CD4-positive, alpha-beta T cell treated with Interferon gamma for 1 hour (primary cell): Measurements from ENCODE around the gene SET.
A peak's percentile ranks its signal among the peaks of the same experiment; 100 is the strongest.
"Not testable (repeated sequence)": the region's sequence is repeated elsewhere in the genome, so short reads cannot be mapped to it uniquely, and the experiment has no call there.

ENCODE experiments used
- DNase-seq: peaks from one replicate; pipeline ENCODE4 v3.0.0-alpha.2; 2020

The SET gene, protein sequence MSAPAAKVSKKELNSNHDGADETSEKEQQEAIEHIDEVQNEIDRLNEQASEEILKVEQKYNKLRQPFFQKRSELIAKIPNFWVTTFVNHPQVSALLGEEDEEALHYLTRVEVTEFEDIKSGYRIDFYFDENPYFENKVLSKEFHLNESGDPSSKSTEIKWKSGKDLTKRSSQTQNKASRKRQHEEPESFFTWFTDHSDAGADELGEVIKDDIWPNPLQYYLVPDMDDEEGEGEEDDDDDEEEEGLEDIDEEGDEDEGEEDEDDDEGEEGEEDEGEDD

DNA sequence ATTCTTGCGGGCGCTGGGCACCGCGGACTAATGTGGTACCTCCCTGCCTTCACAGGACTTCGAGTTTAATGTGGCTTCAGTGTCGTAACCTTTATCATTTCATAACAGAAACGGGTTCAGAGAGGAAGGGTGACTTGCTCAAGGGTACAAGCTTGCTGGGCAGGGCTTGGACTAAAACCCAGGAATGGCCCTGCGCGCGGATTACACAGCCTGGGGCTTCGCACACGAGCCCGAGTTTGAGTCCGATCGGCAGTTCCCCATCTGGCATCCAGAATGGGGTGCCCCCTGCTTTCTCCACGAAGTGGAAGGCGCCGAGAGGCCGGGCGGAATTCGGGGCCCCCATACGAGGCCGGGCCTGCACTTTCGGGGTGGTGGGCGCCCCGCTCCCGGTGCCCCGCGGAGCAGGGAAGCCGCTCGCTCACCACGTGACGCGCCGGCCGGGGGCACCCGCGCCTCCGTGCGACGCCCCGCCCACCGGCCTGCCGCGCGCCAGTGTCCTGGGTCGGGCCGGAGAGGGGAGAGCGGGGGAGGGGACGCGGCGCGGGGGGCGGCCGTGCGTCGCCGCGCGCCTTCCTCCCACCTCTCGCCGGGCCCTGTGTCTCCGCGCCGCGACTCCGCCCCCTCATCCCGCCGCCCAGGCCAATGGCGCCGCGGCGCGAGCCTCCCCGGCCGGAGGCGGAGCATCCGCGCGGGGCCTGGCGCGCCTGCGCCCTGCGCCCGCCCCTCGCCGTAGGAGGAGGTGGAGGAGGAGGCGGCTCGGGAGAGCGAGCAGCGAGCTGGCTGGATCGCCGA, at the start of gene SET:
Gene SET (plus strand): TSS at position 722 of the 792 bp plus-strand sequence. CDS start 361 bp downstream, outside the sequence.
- DNase-seq, result peak; percentile 94

DNA sequence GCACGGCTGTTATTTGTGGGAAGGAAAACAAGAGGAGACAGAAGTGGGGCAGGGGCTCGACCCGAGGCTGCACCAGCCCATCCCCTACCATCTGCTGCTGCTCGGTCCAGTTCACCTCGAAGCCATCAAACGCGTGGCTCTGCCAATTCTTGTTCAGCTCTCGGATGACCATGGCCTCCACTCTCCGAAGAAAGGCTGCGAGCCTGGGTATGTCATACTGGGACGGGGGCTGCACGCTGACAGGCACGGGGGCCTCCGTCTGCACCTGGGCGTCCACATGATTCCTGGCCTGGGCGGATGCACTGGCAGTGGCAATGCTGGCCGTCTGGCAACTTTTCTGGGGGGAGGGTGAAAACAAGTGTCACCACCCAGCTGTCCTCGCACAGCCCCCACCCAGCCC, 48.4 kb upstream of the SET start:
- DNase-seq, result no peak

DNA sequence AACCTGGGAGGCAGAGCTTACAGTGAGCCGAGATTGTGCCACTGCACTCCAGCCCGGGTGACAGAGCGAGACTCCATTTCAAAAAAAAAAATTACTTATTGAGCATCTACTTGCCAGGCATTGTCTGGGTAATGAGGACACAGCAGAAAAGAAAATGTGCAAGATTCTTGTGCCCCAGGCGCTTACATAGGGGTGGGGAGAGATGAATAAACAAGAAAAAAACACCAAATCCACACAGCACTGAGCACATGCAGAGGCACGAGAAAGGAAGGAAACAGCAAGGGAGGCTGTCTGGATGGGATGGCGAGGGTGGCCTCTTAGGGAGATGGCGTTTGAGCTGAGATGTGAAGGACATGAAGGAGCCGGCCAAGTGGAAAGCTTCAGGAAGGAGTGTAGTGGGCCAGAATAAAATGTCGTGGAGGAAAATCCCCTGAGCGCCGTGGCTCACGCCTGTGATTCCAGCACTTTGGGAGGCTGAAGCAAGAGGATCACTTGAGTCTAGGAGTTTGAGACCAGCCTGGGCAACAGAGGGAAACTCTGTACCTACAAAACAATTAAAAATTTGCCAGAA, 46.3 kb upstream of the SET start:
- DNase-seq, result no peak

DNA sequence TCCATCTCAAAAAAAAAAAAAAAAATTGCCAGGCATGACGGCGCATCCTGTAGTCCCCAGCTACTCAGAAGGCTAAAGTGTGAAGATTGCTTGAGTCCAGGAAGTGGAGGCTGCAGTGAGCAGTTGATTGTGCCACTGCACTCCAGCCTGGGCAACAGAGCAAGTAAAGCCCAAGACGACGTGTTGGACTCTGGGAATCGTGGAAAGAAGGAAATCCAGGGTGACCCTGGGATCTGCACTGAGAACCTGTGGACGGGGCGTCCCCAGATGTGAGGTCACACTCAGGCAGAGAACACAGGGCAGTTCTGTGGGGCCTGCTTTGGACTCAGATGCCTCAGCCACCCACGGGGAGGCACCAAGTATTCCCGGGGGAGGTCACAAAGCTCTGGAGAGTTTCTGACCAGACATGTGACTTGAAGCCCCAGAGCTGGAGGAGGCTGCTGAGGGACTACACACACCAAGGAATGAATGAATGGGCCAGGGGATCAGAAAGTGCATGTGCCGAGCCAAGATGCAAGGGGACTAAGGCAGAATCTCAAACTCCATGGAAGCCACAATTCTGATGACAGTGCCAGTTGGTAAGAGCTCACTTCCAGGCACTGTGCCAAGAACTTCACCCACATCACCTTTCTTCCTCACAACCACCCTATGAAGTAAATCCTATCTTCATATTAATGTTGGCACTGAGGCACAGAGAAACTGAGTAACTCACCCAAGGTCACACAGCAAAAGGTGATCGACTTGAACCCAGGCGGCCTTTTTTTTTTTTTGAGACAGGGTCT, 45.3 kb upstream of the SET start:
- no peak for DNase-seq

DNA sequence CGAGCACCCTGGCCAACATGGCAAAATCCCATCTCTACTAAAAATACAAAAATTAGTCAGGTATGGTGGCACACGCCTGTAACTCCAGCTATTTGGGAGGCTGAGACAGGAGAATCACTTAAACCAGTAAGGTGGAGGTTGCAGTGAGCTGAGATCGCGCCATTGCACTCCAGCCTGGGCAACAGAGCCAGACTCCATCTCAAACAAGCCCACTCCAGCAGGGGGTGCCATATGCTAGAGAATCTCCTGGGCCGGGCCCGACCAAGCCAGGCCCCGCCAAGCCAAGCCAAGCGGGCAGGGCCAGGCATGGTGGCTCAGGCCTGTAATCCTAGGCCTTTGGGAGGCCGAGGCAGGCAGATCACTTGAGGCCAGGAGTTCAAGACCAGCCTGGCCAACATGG, 40.8 kb upstream of the SET start:
- peak; percentile 67 for DNase-seq

DNA sequence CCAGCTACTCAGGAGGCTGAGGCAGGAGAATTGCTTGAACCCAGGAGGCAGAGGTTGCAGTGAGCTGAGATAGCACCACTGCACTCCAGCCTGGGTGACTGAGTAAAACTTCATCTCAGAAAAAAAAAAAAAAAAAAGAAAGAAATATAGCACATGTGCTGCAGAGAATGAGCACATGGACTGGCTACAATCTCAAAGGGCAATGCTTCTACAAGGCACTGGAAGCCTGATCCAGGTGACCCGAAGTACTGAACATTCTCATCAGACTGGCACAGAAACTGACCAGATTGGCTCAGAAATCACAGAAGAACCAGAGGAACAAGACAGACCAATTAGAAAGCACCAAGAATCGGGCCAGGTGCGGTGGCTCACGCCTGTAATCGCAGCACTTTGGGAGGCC, 37.2 kb upstream of the SET start:
- no peak for DNase-seq

DNA sequence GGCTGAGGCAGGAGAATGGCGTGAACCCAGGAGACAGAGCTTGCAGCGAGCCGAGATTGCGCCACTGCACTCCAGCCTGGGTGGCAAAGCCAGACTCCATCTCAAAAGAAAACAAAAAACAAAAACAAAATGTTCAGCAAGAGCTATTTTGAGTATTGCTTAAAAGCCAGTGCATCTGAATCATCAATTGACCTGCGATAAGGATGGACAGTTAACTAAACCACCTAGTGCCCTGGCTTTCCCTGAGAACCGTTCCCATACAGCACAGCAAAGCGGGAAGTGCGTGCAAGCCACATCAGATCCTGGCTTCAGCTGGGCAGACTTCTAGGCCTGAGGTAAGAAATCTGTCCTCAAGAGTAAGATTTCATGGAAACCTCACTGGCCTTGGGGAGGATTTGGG, 35.1 kb upstream of the SET start:
- no peak for DNase-seq

DNA sequence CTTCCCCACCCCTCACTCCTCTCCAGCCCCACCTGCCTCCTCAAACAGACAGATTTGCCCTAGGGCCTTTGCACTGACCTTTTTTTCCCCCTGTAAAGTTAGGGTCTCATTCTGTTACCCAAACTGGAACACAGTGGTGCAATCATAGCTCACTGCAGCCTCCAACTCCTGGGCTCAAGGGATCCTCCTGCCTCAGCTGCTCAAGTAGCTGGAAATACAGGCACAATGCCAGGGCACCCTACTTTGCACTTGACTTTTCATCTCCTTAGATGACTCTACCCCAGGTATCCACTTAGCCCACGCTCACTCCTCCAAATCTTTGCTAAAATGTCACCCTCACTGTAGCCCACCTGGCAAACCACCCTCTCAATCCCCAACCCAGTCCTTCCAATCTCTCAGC, 34.5 kb upstream of the SET start:
- DNase-seq, result no peak

DNA sequence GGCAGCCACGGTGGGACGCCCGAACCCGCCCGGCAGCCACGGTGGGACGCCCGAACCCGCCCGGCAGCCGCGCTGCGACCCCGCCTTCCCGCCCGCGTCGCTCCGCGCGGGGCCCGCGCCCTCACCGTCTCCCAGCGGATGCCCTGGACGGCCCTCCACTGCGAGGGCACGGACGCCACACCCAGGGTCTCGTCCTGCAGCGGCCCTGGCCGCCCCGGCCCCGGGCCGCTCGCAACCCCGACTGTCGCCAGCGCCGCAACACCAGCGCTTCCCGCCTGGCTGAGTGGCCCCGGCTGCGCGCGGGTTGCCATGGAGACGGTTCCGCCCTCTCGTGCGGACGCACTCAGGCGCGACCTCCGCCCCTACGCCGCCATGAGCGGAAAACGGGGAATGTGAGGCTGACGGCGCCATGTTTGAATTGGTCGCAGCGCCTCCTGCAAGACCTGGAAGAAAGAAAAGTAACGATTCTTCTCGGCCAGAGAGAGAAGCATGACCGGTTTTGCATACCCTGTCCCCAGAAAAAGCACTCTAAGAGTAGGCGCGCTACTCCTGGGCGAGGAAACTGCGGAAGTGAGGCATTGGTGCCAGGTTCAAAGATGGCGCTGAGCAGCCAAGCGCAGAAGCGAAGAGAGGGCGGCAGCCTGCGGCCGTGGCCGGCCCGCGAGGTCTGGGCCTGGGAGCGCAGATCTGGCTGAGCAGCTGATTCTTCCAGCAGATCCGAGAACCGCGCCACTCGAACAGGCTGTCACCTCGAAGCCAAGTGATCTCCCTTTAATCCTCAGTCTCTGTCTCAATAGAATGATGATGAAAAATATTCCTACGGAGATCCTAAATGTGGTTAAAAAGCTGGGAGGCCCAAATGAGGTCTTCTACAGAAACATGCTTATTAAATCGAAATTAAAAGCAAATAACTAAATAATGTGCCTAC, 32.3 kb upstream of the SET start, which contains the start of gene DYNC2I2:
Gene DYNC2I2 (minus strand): TSS at position 432 of the 928 bp plus-strand sequence. CDS start 121 bp downstream, at position 311.
- DNase-seq, result peak; percentile 93

DNA sequence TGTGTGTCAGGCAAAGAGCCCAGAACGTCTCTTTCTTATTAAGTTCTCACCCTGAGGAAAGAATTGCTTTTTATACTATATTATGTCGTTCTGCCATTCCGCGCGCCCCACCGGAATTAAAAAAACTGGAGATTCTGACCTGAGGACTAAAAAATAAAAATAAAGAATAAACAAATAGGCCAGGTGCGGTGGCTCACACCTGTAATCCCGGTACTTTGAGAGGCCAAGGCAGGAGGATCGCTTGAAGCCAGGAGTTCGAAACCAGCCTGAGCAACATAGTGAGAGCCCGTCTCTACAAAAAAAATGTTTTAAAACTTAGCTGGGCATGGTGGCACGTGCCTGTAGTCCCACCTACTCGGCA, 31.7 kb upstream of the SET start:
- no peak for DNase-seq

DNA sequence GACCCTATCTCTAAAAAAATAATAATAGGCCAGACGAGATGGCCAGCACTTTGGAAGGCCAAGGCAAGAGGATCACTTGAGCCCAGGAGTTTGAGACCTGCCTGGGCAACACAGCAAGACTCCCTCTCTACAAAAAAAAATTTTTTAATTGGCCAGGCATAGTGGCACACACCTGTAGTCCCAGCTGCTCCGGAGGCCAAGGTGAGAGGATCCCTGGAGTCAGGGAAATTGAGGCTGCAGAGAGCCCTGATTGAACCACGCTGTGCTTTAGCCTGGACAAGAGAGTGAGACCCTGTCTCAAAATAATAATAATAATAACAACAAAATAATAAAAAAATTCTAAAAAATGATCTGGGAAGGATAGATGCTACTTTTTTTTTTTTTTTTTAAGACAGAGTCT, 31.2 kb upstream of the SET start:
- no peak for DNase-seq

DNA sequence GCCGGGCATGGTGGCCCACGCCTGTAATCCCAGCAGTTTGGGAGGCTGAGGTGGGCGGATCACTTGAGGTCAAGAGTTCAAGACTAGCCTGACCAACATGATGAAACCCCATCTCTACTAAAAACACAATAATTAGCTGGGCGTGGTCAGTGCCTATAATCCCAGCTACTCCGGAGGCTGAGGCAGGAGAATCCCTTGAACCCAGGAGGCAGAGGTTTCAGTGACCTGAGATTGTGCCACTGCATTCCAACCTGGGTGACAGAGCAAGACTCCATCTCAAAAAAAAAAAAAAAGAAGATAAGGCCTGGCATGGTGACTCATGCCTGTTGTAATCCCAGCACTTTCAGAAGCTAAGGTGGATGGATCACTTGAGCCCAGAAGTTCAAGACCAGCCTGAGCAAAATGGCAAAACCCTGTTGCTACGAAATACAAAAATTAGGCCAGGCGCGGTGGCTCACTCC, 22.5 kb upstream of the SET start:
- not testable (repeated sequence) for DNase-seq

DNA sequence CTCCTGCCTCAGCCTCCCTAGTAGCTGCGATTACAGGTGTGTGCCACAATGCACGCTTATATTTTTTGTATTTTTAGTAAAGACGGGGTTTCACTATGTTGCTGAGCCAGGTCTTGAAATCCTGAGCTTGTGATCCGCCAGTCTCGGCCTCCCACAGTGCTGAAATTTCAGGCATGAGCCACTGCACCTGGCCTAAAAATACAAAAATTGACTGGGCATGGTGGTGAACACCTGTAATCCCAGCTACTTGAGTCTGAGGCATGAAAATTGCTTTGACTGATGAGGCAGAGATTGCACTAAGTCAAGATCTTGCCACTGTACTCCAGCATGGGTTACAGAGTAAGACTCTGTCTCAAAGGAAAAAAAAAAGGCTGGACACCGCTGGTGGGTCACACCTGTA, 19.2 kb upstream of the SET start:
- DNase-seq, result no peak

DNA sequence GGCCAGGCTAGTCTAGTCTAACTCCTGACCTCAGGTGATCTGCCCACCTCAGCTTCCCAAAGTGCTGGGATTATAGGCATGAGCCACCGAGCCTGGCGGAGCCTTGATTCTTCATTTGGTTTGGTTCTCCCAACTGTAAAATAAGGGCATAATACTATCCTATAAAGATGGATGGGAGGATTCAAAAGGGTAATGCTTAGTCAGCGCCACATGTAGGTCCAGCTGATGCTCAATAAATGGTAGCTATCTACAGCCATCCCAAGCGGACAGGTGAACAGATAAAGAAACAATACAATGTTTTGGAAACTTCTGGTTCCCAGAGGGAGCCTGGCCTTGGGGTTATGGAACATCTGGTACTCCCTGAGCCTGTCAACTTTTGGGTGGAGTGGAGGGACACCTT, 13.6 kb upstream of the SET start:
- DNase-seq, result no peak

DNA sequence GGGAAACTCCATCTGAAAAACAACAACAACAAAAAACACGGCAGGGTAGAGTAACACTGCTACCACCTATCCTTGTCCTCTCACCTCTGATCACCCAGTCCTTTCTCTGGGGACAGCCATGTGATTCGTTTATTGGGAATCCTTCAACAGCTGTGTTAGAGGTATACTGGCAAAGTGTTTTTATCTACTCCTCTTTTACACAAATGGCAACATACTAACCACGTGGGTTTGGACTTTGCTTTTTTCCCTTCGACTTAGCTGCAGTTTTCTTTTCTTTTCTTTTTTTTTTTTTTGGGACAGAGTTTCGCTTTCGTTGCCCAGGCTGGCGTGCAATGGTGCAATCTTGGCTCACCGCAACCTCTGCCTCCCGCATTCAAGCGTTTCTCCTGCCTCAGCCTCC, 11.2 kb upstream of the SET start:
- no peak for DNase-seq

DNA sequence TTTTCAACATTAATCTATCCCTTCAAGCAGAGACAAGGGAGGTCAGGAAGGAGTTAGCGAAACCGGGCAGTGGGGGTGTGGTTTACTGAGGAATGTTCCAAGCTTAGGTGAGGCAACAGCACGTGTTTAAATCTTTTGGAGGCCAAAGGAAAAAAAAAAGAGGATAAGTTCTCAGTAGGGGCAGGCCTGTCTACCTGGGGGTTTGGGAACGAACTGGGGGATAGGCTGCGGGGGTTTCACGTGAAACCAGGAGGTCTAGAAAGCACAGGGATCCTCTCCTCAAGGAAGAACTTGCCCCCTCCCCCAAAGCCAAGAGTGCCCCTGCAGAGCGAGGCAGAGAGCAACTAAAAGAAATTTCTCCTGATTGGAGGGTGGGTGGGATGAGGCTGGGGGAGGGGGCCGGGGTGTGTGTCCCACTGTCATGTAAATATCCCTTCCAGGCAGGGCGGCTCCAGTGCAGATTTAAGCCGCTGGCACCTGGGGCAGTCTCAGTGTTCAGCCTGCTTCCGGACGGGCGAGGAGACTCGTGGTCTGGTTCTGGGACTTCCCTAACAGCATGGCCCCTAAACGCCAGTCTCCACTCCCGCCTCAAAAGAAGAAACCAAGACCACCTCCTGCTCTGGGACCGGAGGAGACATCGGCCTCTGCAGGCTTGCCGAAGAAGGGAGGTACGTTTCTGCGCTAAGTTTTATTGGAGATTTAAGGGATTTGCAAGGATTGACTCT, 5.5 kb upstream of the SET start:
- DNase-seq, result peak; percentile 51

DNA sequence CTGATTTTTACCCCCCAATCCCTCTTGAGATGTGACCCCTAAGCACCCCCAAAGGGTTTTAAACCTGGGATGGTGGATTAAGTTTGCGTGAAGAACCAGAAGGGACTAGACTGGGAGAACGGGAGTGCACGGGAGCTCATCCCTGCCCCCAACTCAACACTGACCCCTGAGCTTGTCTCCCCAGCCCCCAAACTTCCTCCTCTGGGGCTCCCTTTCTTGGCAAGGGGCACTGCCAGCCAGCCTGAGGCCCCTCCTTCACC, 5.0 kb upstream of the SET start:
- no peak for DNase-seq

DNA sequence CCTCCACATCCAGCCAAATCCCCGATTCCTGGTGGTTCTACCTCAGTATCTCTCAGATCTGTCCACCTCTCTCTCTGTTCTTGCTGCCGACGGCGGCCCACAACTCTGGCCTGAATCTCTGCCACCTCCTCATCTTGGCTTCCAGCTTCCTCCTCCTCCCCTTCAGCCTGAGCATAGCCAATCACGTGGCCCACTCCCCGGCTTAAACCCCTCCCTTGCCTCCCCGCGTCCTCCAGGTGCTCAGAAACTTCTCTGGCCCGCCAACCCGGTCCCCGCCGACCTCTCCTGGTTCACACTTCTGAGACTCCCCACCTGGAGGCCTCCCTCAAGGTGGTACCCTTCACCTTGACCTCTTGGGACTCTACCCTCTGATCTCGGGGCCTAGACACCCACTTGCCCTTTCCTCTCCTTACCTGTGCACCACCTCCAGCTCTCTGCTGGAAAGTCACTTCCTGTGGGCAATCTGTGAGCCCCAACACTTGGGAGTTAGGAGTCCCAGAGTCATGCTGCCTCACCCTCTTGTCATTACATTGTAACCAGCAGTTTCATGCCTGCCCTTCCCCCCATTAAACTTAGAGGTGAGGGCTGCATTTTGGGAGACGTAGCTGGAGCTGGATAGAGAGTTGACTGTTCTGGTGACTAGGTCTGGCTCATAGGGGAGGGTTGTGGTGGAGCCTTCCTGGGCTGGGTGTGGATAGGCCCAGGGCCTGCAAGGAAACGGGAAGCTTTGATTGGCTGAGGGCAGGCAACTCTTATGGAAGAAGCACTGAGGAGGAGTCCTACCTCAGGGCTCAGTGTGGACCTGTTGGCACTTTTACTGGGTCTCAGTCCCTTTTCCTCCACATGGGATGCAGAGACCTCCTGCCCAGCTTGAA, 4.5 kb upstream of the SET start:
- peak; percentile 77 for DNase-seq

DNA sequence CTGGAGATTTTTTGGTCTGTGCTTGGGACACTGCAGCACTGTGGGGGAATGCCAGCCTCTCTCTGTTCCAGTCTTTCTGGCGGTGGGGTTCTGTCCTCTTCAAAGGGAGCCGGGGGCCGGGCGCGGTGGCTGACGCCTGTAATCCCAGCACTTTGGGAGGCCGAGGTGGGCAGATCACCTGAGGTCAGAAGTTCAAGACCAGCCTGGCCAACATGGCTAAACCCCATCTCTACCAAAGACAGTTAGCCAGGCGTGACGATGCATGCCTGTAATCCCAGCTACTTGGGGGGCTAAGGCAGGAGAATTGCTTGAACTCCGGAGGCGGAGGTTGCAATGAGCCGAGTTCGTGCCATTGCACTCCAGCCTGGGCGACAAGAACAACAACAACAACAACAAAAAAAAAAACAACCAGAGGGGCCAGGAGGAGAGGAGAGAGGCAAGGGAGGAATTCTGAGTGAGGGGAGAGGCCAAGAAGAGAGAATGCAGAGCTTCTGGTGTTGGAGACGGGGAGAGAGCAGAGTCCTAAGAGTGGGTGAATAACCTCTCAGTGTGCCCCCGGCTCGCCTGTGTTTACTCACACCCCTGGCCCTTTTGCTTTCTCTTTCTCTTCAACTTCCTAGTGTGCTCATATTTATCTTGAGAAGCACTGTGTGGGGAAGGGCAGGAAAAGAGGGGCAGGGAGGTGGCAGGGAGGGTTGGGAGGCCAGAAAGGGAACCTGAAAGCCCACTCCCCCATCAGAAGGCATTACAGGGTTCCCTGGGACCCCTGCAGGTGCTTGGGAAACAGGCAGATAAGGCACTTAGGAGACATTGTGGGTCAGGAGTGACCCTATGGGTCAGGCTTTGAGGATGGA, 3.2 kb upstream of the SET start:
- peak; percentile 38 for DNase-seq

DNA sequence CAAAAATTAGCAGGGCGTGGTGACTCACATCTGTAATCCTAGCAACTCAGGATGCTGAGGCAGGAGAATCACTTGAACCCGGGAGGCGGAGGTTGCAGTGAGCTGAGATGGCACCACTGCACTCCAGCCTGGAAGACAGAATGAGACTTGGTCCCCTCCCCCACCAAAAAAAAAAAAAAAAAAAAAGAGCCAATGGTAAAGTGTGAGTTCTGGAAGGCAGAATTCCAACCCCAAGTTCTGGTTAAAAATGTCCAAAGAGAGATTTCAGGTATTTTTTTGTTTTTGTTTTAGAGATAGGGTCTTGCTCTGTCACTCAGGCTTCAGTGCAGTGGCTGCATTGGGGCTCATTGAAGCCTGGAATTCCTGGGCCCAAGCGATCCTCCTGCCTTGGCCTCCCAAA, 1.6 kb upstream of the SET start:
- no peak for DNase-seq
